OCI-LY1 (cell line): ENCODE results near the gene CNNM1.

Source experiments
- H2AFZ ChIP-seq: fragments of 200-600 bp; sonication (generic), shearing (Covaris generic); 2 replicates; pipeline ENCODE4 v1.6.0; 2014; ENCODE audit warnings: antibody characterized with exemption, mild to moderate bottlenecking, low read length
- H3F3A ChIP-seq: fragments of 200-600 bp; sonication (generic), shearing (Covaris generic); 2 replicates; pipeline ENCODE4 v1.6.0; 2014; ENCODE audit warnings: mild to moderate bottlenecking, antibody characterized with exemption, low read length, moderate library complexity; ENCODE audit not compliant: insufficient read depth
- H3K27ac ChIP-seq: fragments of 200-600 bp; sonication (generic); 2 replicates; pipeline ENCODE4 v1.5.1; 2014; ENCODE audit warnings: low read length, mixed run types, mild to moderate bottlenecking, low read depth; ENCODE audit not compliant: poor library complexity, severe bottlenecking
- H3K27me3 ChIP-seq: fragments of 200-600 bp; sonication (generic); 2 replicates; pipeline ENCODE4 v1.6.0; 2014; ENCODE audit warnings: antibody characterized with exemption, mild to moderate bottlenecking, low read length, moderate library complexity; ENCODE audit not compliant: insufficient read depth
- H3K36me3 ChIP-seq: fragments of 200-600 bp; sonication (generic); 2 replicates; pipeline ENCODE4 v1.6.1; 2014; ENCODE audit warnings: mild to moderate bottlenecking, antibody characterized with exemption, low read length, moderate library complexity, mixed read lengths; ENCODE audit not compliant: insufficient read depth
- H3K4me1 ChIP-seq: fragments of 200-600 bp; sonication (generic); 2 replicates; pipeline ENCODE4 v1.5.1; 2014; ENCODE audit warnings: mild to moderate bottlenecking, low read length, moderate library complexity; ENCODE audit not compliant: insufficient read depth, severe bottlenecking
- H3K4me2 ChIP-seq: fragments of 200-600 bp; sonication (generic), shearing (Covaris generic); 2 replicates; pipeline ENCODE4 v1.6.1; 2014; ENCODE audit warnings: low read length
- H3K4me3 ChIP-seq: fragments of 200-600 bp; sonication (generic); 2 replicates; pipeline ENCODE4 v1.5.1; 2014; ENCODE audit warnings: low read length, low read depth, mild to moderate bottlenecking, mixed read lengths; ENCODE audit not compliant: poor library complexity, severe bottlenecking
- H3K79me2 ChIP-seq: fragments of 200-600 bp; shearing (Covaris generic); 2 replicates; pipeline ENCODE4 v1.6.1; 2016; ENCODE audit warnings: mixed run types, low read length, mixed read lengths; ENCODE audit not compliant: insufficient read depth
- H3K9ac ChIP-seq: fragments of 200-600 bp; sonication (generic), shearing (Covaris generic); 2 replicates; pipeline ENCODE4 v1.6.1; 2014; ENCODE audit warnings: mild to moderate bottlenecking, low read length, mixed read lengths
- H3K9me2 ChIP-seq: fragments of 200-600 bp; sonication (generic), shearing (Covaris generic); 2 replicates; pipeline ENCODE4 v1.6.1; 2014; ENCODE audit warnings: low read depth, mild to moderate bottlenecking, low read length, mixed read lengths
- H3K9me3 ChIP-seq: fragments of 200-600 bp; shearing (Covaris generic); 2 replicates; pipeline ENCODE4 v1.6.1; 2014; ENCODE audit warnings: low read length, mixed read lengths
- H4K20me1 ChIP-seq: fragments of 200-600 bp; sonication (generic), shearing (Covaris generic); 2 replicates; pipeline ENCODE4 v1.6.0; 2016; ENCODE audit warnings: mild to moderate bottlenecking, low read length; ENCODE audit not compliant: insufficient read depth
- CTCF ChIP-seq: fragments of 200-600 bp; sonication (generic), shearing (Covaris generic); IDR thresholded peaks from 2 replicates; pipeline ENCODE4 v1.5.1; 2017; ENCODE audit warnings: mild to moderate bottlenecking, antibody characterized with exemption, low read length, moderate library complexity, mixed read lengths
- EZH2 ChIP-seq: fragments of 200-600 bp; sonication (generic), shearing (Covaris generic); IDR thresholded peaks from 2 replicates; pipeline ENCODE4 v1.8.0; 2017; ENCODE audit warnings: borderline replicate concordance, mixed run types, mild to moderate bottlenecking, antibody characterized with exemption, low read length, moderate library complexity, mixed read lengths

The CNNM1 gene

GRCh38 chr10:99426689-99427088 is 97.5 kb downstream of the CNNM1 start:
- H3K4me2 ChIP-seq, result no peak overlapping the region
- no peaks in the 10 kb centered on the region for H3F3A ChIP-seq
- H3K4me3 ChIP-seq, result no peak overlapping the region
- H4K20me1 ChIP-seq, result no peaks in the 10 kb centered on the region
- H2AFZ ChIP-seq, result no peak overlapping the region
- no peaks in the 10 kb centered on the region for H3K27me3 ChIP-seq
- no peak overlapping the region for H3K9ac ChIP-seq
- TF ChIP-seq CTCF (no peak), EZH2 (no peak)
- no peak overlapping the region for H3K27ac ChIP-seq
- peaks cover 13% of the 10 kb centered on the region for H3K4me1 ChIP-seq
- H3K9me2 ChIP-seq, result no peaks in the 10 kb centered on the region
- 0 out of 2 replicates have a peak, but pooled peaks cover 5% of the 10 kb centered on the region for H3K36me3 ChIP-seq
- no peaks in the 10 kb centered on the region for H3K9me3 ChIP-seq
- H3K79me2 ChIP-seq, result peaks cover 5% of the 10 kb centered on the region; the same call in 1 of the 2 replicates

GRCh38 chr10:99427566-99428190 is 98.5 kb downstream of the CNNM1 start:
- Histone ChIP-seq H3K9ac (no peak overlapping the region), H3K9me3 (no peaks in the 10 kb centered on the region), H4K20me1 (no peaks in the 10 kb centered on the region), H3K4me2 (no peak overlapping the region), H2AFZ (no peak overlapping the region), H3F3A (no peaks in the 10 kb centered on the region), H3K27me3 (no peaks in the 10 kb centered on the region), H3K79me2 (peaks cover 5% of the 10 kb centered on the region; the same call in 1 of the 2 replicates), H3K4me1 (peaks cover 14% of the 10 kb centered on the region), H3K36me3 (0 out of 2 replicates have a peak, but pooled peaks cover 5% of the 10 kb centered on the region), H3K27ac (no peak overlapping the region), H3K9me2 (no peaks in the 10 kb centered on the region), H3K4me3 (no peak overlapping the region)
- TF ChIP-seq EZH2 (no peak), CTCF (no peak)

GRCh38 chr10:99429517-99430095 is 100.5 kb downstream of the CNNM1 start:
- peak overlapping the region; percentile 81 for H3K9ac ChIP-seq
- peaks cover 5% of the 10 kb centered on the region; the same call in 1 of the 2 replicates for H3K79me2 ChIP-seq
- H3F3A ChIP-seq, result no peaks in the 10 kb centered on the region
- H3K9me3 ChIP-seq, result no peaks in the 10 kb centered on the region
- peak overlapping the region; percentile 76 for H3K4me2 ChIP-seq
- no peaks in the 10 kb centered on the region for H4K20me1 ChIP-seq
- peaks cover 14% of the 10 kb centered on the region for H3K4me1 ChIP-seq
- no peak for TF ChIP-seq CTCF
- TF ChIP-seq EZH2, result no peak
- no peaks in the 10 kb centered on the region for H3K9me2 ChIP-seq
- no peaks in the 10 kb centered on the region for H3K27me3 ChIP-seq
- 0 out of 2 replicates have a peak, but pooled peaks cover 5% of the 10 kb centered on the region for H3K36me3 ChIP-seq
- no peak overlapping the region for H3K27ac ChIP-seq
- H3K4me3 ChIP-seq, result peak overlapping the region; percentile 91
- H2AFZ ChIP-seq, result no peak overlapping the region
